GM12801 (cell line): ENCODE results near the gene GLRA3.

Experiments
- CTCF ChIP-seq: IDR thresholded peaks from one replicate; pipeline ENCODE4 v1.5.1; 2011; ENCODE audit warnings: control low read depth; ENCODE audit not compliant: insufficient read length; ENCODE audit errors: extremely low read depth

GLRA3 gene

GRCh38 chr4:174592985-174593335 lies 236.1 kb downstream of the GLRA3 start:
- TF ChIP-seq CTCF = no peak

GRCh38 chr4:174592256-174592984 lies 236.6 kb downstream of the GLRA3 start:
- no peak for TF ChIP-seq CTCF

GRCh38 chr4:174591243-174592021 lies 237.6 kb downstream of the GLRA3 start:
- no peak for TF ChIP-seq CTCF

GRCh38 chr4:174590336-174590735 lies 238.7 kb downstream of the GLRA3 start:
- no peak for TF ChIP-seq CTCF
